Measurements from ENCODE around the gene SRD5A1.

DNA sequence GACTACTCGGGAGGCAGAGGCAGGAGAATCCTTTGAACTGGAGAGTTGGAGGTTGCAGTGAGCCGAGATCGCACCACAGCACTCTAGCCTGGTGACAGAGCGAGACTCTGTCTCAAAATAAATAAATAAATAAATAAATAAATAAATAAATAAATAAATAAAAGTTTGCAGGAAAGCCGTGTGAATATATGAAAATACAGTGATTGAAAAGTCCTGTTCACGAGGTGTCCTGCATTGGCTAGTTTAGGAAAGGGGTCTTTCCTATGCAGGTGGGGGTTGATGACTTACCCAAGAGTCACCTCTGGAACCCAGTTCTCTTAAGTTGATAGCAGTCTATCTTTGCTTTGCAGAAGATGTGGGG, 87.3 kb downstream of the SRD5A1 start:
- TF ChIP-seq CTCF (IDR thresholded peaks at IDR 0.05) (no peak), POLR2A (IDR thresholded peaks at IDR 0.05) (no peak)

Measured in transverse colon (tissue), 3 donors.